HepG2 (cell line): ENCODE data around the gene PHKB. TPM values are rescaled to one million over a fixed set of nuclear protein-coding genes. Genes with fewer than 3 reads are reported as not detected.

Experiments used
- ATAC-seq: fragments of 200-7000 bp; cut with Tn5 transposase; 3 replicates; pipeline ENCODE4 v1.9.1; 2020; ENCODE audit warnings: mild to moderate bottlenecking, moderate library complexity
- BruUV-seq: library from RNA; stranded (reverse); fragments of 400-500 nt; replicated peaks from 2 replicates; lab custom pipeline; 2021; lab: Mats Ljungman, UMichigan
- CTCF ChIA-PET: fragments of 300-600 bp; formaldehyde crosslinking; extraction: SDS; loops from one replicate; lab custom pipeline; 2021; ENCODE audit warnings: low total read pairs, inconsistent platforms, low intra/inter-chr PET ratio; lab: Yijun Ruan, JAX
- POLR2A ChIA-PET: fragments of 350-600 bp; sonication (Branson Sonifier 250); formaldehyde crosslinking; loops from one replicate; lab custom pipeline; 2020; ENCODE audit warnings: antibody characterized with exemption, inconsistent platforms; lab: Yijun Ruan, JAX
- DNase-seq: peaks from one replicate; pipeline ENCODE4 v3.0.0-alpha.2; 2015; ENCODE audit warnings: low spot score
- FAIRE-seq: peaks from 3 replicates; lab custom pipeline; 2011; peaks lifted over from hg19 to GRCh38; lab: Jason Lieb, UNC
- H2AFZ ChIP-seq: one replicate; pipeline ENCODE4 v1.6.1; 2011; ENCODE audit warnings: low read length, inconsistent platforms
- H3K27ac ChIP-seq: fragments of 300-600 bp; 3 replicates; pipeline ENCODE4 v1.8.0; 2011; ENCODE audit warnings: mixed run types, mild to moderate bottlenecking, mixed read lengths, low read length, inconsistent platforms; ENCODE audit not compliant: insufficient read depth; ENCODE audit errors: extremely low read length
- H3K27me3 ChIP-seq, 2 experiments: fragments of 200-600 bp in 1 of 2; 2 replicates in 1 of 2; 3 replicates in 1 of 2; pipeline versions ENCODE4 v1.6.0 to v1.8.0; 2011; ENCODE audit warnings: low read length in 2 of 2, mild to moderate bottlenecking in 2 of 2, moderate library complexity in 2 of 2, inconsistent platforms in 1 of 2; ENCODE audit not compliant: insufficient read depth in 2 of 2, control insufficient read depth in 1 of 2
- H3K36me3 ChIP-seq, 2 experiments: fragments of 200-600 bp in 1 of 2; replicated peaks in 1 of 2; 2 replicates in 1 of 2; 3 replicates in 1 of 2; pipeline versions ENCODE4 v1.5.1 to v1.8.0; 2011; ENCODE audit warnings: low read length in 2 of 2, inconsistent platforms in 1 of 2; ENCODE audit not compliant: insufficient read depth in 2 of 2, control insufficient read depth in 1 of 2
- H3K4me1 ChIP-seq: 2 replicates; pipeline ENCODE4 v1.5.1; 2012; ENCODE audit warnings: low read length, inconsistent platforms; ENCODE audit not compliant: insufficient read depth
- H3K4me2 ChIP-seq: 2 replicates; pipeline ENCODE4 v1.6.0; 2011; ENCODE audit warnings: low read depth, low read length, inconsistent platforms
- H3K4me3 ChIP-seq, 3 experiments: fragments of 200-600 bp in 1 of 3; sonication (generic), shearing (Covaris generic) in 1 of 3; replicated peaks in 1 of 3; 2 replicates each; pipeline ENCODE4 v1.5.1; 2011 to 2016; ENCODE audit warnings: low read length in 3 of 3, inconsistent platforms in 2 of 3, low read depth in 2 of 3, mild to moderate bottlenecking in 2 of 3, control low read depth in 1 of 3, mixed read lengths in 1 of 3; ENCODE audit not compliant: insufficient read depth in 1 of 3
- H3K79me2 ChIP-seq: one replicate; pipeline ENCODE4 v1.6.1; 2011; ENCODE audit warnings: low read length, inconsistent platforms; ENCODE audit not compliant: insufficient read depth
- H3K9ac ChIP-seq: 2 replicates; pipeline ENCODE4 v1.6.0; 2011; ENCODE audit warnings: mild to moderate bottlenecking, low read depth, low read length, inconsistent platforms; ENCODE audit not compliant: insufficient read depth
- H3K9me3 ChIP-seq: 2 replicates; pipeline ENCODE4 v1.5.1; 2012; ENCODE audit warnings: mild to moderate bottlenecking, low read length
- H4K20me1 ChIP-seq: 2 replicates; pipeline ENCODE4 v1.6.0; 2011; ENCODE audit warnings: inconsistent platforms, mild to moderate bottlenecking, low read length, moderate library complexity; ENCODE audit not compliant: insufficient read depth
- CENPBD1 ChIP-seq: sonication (generic); formaldehyde crosslinking; IDR thresholded peaks from 2 replicates; pipeline ENCODE4 v1.8.0; 2022; ENCODE audit warnings: missing genetic modification reagents, low read depth, mild to moderate bottlenecking, borderline replicate concordance
- DMAP1 ChIP-seq: IDR thresholded peaks from 2 replicates; pipeline ENCODE4 v1.6.1; 2016
- HNRNPLL ChIP-seq: fragments of 200-400 bp; formaldehyde crosslinking; IDR thresholded peaks from 2 replicates; pipeline ENCODE4 v1.6.1; 2017; ENCODE audit warnings: mild to moderate bottlenecking, low read depth, low read length; ENCODE audit not compliant: poor library complexity, severe bottlenecking
- MTA3 ChIP-seq: sonication (generic); formaldehyde crosslinking; IDR thresholded peaks from 2 replicates; pipeline ENCODE4 v1.4.0; 2020; ENCODE audit warnings: missing genetic modification reagents
- MYC ChIP-seq: sonication (generic); formaldehyde crosslinking; IDR thresholded peaks from 2 replicates; pipeline ENCODE4 v1.9.0; 2021; ENCODE audit warnings: missing genetic modification reagents, borderline replicate concordance
- NBN ChIP-seq: fragments of 450-650 bp; conservative IDR thresholded peaks from 2 replicates; pipeline ENCODE4 v1.6.1; 2017
- SCMH1 ChIP-seq: sonication (generic); formaldehyde crosslinking; IDR thresholded peaks from 2 replicates; pipeline ENCODE4 v1.9.0; 2021; ENCODE audit warnings: missing genetic modification reagents, mild to moderate bottlenecking, borderline replicate concordance
- STAT6 ChIP-seq: sonication (generic); formaldehyde crosslinking; IDR thresholded peaks from 2 replicates; pipeline ENCODE4 v1.4.0; 2020; ENCODE audit warnings: missing genetic modification reagents, mild to moderate bottlenecking, borderline replicate concordance
- TRIM22 ChIP-seq: fragments of 450-650 bp; IDR thresholded peaks from 2 replicates; pipeline ENCODE4 v1.6.1; 2017
- ZNF232 ChIP-seq: sonication (generic); formaldehyde crosslinking; IDR thresholded peaks from 2 replicates; pipeline ENCODE4 v1.4.0; 2020; ENCODE audit warnings: missing genetic modification reagents, borderline replicate concordance
- ZNF546 ChIP-seq: sonication (generic); formaldehyde crosslinking; conservative IDR thresholded peaks from 2 replicates; pipeline ENCODE4 v1.8.1; 2023; ENCODE audit warnings: mild to moderate bottlenecking, missing genetic modification reagents
- ZSCAN20 ChIP-seq: sonication (generic); formaldehyde crosslinking; IDR thresholded peaks from 2 replicates; pipeline ENCODE4 v1.4.0; 2020; ENCODE audit warnings: missing genetic modification reagents, mild to moderate bottlenecking, borderline replicate concordance
- WGBS: methylation state at CpG from one replicate; pipeline ENCODE4 v1.1.6; 2017; ENCODE audit warnings: low lambda C conversion rate; 5-methylcytosine and 5-hydroxymethylcytosine counted together
- in situ Hi-C: cut with HindIII; loops from 2 replicates; pipeline ENCODE4 v1.10.0; 2017; ENCODE audit warnings: low pct_unique_long_range_greater_than_20kb; ENCODE audit not compliant: extremely low pct_ligation_motif_present
- intact Hi-C: fragments of 100-400 bp; cut with micrococcal nuclease; formaldehyde crosslinking; loops from one replicate; pipeline ENCODE4 v1.10.0; 2022; ENCODE audit not compliant: unreplicated experiment
- polyA plus RNA-seq, 8 experiments: library from polyadenylated mRNA; depleted of rRNA in 3 of 8; stranded (reverse) in 7 of 8; unstranded in 1 of 8; fragments of >200 nt; fragmentation: Illumina TruSeq in 4 of 8; extraction: Trizol in 4 of 8; gene quantifications; 2 replicates each; pipeline versions ENCODE4 v1.2.1 to v1.2.3, GENCODE V29; 2011 to 2016; ENCODE audit warnings: low read depth in 4 of 8, missing spikeins in 1 of 8, mixed read lengths in 1 of 8; ENCODE audit not compliant: insufficient read depth in 1 of 8
- total RNA-seq, 5 experiments: library from RNA; depleted of rRNA; stranded (reverse); fragments of >200 nt; fragmentation: Illumina TruSeq; extraction: Trizol; gene quantifications; 2 replicates each; pipeline ENCODE4 v1.2.3, GENCODE V29; 2016; ENCODE audit warnings: low read depth in 1 of 5

PHKB gene
- total and polyA plus RNA-seq, 2 of the 13 experiments (the other 11 are each of a cell fraction or from before 2014, with no cell fraction given) = 66.0 to 80.8 TPM

- H4K20me1 ChIP-seq = no peaks in the 10 kb centered on the region
- peaks cover 5% of the 10 kb centered on the region for H3K79me2 ChIP-seq
- CTCF ChIA-PET = no interaction called here
- TF ChIP-seq ZSCAN20 = no peak
- no peak overlapping the region for H3K27ac ChIP-seq
- no peak overlapping the region for H3K9ac ChIP-seq
- H3K9me3 ChIP-seq = no peaks in the 10 kb centered on the region
- no peak overlapping the region for H3K4me3 ChIP-seq
- H3K4me2 ChIP-seq = no peak overlapping the region
- ATAC-seq = no peak
- no TSS peak for BruUV-seq
- intact Hi-C loops (no loop called here), in situ Hi-C loops (no loop called here)
- no peak for DNase-seq
- peaks cover 22% of the 10 kb centered on the region for H3K4me1 ChIP-seq
- no peaks in the 10 kb centered on the region for H3K27me3 ChIP-seq
- peaks cover 4 to 31% of the 10 kb centered on the region in 2 experiments for H3K36me3 ChIP-seq
- no peak overlapping the region for H2AFZ ChIP-seq
- 88% methylated on average over 3 of the region's 3 CpGs for WGBS
- POLR2A ChIA-PET = no interaction called here
- FAIRE-seq = no peak
Measured at GRCh38 chr16:47519546-47519945, 58.4 kb downstream of the PHKB start.

GRCh38 chr16:47519996-47520679 lies 59.0 kb downstream of the PHKB start:
- no peak overlapping the region for H3K27ac ChIP-seq
- in situ Hi-C loops (no loop called here), intact Hi-C loops (no loop called here)
- H3K27me3 ChIP-seq = no peaks in the 10 kb centered on the region
- POLR2A ChIA-PET = interaction anchor here (1.4 kb wide), 1 partner anchor 59 kb away, joined by 5 read pairs; the partner anchor contains the start of genes ITFG1 and PHKB
- CTCF ChIA-PET = no interaction called here
- no peaks in the 10 kb centered on the region for H3K9me3 ChIP-seq
- peaks cover 4 to 27% of the 10 kb centered on the region in 2 experiments for H3K36me3 ChIP-seq
- WGBS = 96% methylated on average over 2 of the region's 2 CpGs
- H3K4me2 ChIP-seq = no peak overlapping the region
- no peak overlapping the region for H3K9ac ChIP-seq
- TF ChIP-seq CENPBD1 = no peak
- no peak for TF ChIP-seq MTA3 (CRISPR knock-in tag)
- TF ChIP-seq HNRNPLL = no peak
- no peak for TF ChIP-seq DMAP1 (CRISPR knock-in tag)
- TF ChIP-seq ZNF546 (CRISPR knock-in tag) = no peak
- no peak for TF ChIP-seq STAT6
- TF ChIP-seq MYC (CRISPR knock-in tag) = no peak
- no peak for TF ChIP-seq TRIM22
- TF ChIP-seq ZNF232 = no peak
- TF ChIP-seq NBN = no peak
- TF ChIP-seq SCMH1 (CRISPR knock-in tag) = no peak
- H4K20me1 ChIP-seq = no peaks in the 10 kb centered on the region
- no peak overlapping the region for H2AFZ ChIP-seq
- no peak for ATAC-seq
- no peak for FAIRE-seq
- H3K4me3 ChIP-seq = no peak overlapping the region
- peaks cover 5% of the 10 kb centered on the region for H3K79me2 ChIP-seq
- no TSS peak for BruUV-seq
- DNase-seq = no peak
- H3K4me1 ChIP-seq = peaks cover 22% of the 10 kb centered on the region
